HCT116 (cell line): ENCODE results near the gene SYDE1.
A peak's percentile ranks its signal among the peaks of the same experiment; 100 is the strongest.

Experiments used
- CTCF ChIP-seq, 3 experiments: fragments of 200-600 bp in 1 of 3; sonication (generic) in 1 of 3; IDR thresholded peaks in 2 of 3; conservative IDR thresholded peaks in 1 of 3; 2 replicates each; pipeline ENCODE4 v1.5.1; 2012 to 2017; ENCODE audit warnings: low read depth in 2 of 3, low read length in 2 of 3, antibody characterized with exemption in 1 of 3, borderline replicate concordance in 1 of 3, control low read depth in 1 of 3, mild to moderate bottlenecking in 1 of 3, mixed read lengths in 1 of 3, mixed run types in 1 of 3, moderate library complexity in 1 of 3; ENCODE audit not compliant: insufficient read depth in 1 of 3
- POLR2AphosphoS5 ChIP-seq: IDR thresholded peaks from 2 replicates; pipeline ENCODE4 v1.6.1; 2011; ENCODE audit warnings: mild to moderate bottlenecking, low read depth, low read length, moderate library complexity
- RAD21 ChIP-seq: IDR thresholded peaks from 2 replicates; pipeline ENCODE4 v1.6.1; 2012; ENCODE audit warnings: low read depth, mild to moderate bottlenecking
- SRF ChIP-seq: IDR thresholded peaks from 2 replicates; pipeline ENCODE4 v1.6.1; 2012; ENCODE audit warnings: low read depth
- TCF7L2 ChIP-seq: IDR thresholded peaks from 2 replicates; pipeline ENCODE4 v1.7.0; 2011; ENCODE audit warnings: borderline replicate concordance, inconsistent platforms; ENCODE audit not compliant: insufficient read depth, insufficient read length; ENCODE audit errors: extremely low read depth
- ZFX ChIP-seq: fragments of 450-650 bp; IDR thresholded peaks from 2 replicates; pipeline ENCODE4 v1.6.1; 2017

GRCh38 chr19:15125232-15126067 is 18.2 kb downstream of the SYDE1 start:
- no peak for TF ChIP-seq SRF
- no peak for TF ChIP-seq CTCF (IDR thresholded peaks at IDR 0.05 in 2 of 3, conservative IDR thresholded peaks at IDR 0.05 in 1 of 3; ENCODE audit: borderline replicate concordance in 1 of 3, insufficient read depth in 1 of 3, low read depth in 2 of 3, low read length in 2 of 3)
- TF ChIP-seq POLR2AphosphoS5 = peak; percentile 70
- no peak for TF ChIP-seq ZFX
- TF ChIP-seq TCF7L2 = no peak
- TF ChIP-seq RAD21 = no peak
